Mucosa of rectum (tissue), 2 donors: ENCODE results near the gene WDR49.

Experiments used
- H3K27ac ChIP-seq, 2 donors: one replicate each; pipeline ENCODE4 v1.7.0; 2013; ENCODE audit warnings: inconsistent platforms in 2 of 2, low read depth in 2 of 2, low read length in 2 of 2
- H3K27me3 ChIP-seq, 2 donors: one replicate each; pipeline ENCODE4 v1.7.0; 2013; ENCODE audit warnings: low read length in 2 of 2; ENCODE audit not compliant: control insufficient read depth in 2 of 2, insufficient read depth in 2 of 2
- H3K36me3 ChIP-seq, 2 donors: one replicate each; pipeline ENCODE4 v1.7.0; 2013; ENCODE audit warnings: low read length in 2 of 2; ENCODE audit not compliant: control insufficient read depth in 2 of 2, insufficient read depth in 2 of 2
- H3K4me1 ChIP-seq, 2 donors: one replicate each; pipeline ENCODE4 v1.7.0; 2013; ENCODE audit warnings: low read length in 2 of 2, mild to moderate bottlenecking in 1 of 2; ENCODE audit not compliant: control insufficient read depth in 2 of 2, insufficient read depth in 2 of 2
- H3K4me3 ChIP-seq, 2 donors: one replicate each; pipeline ENCODE4 v1.7.0; 2013; ENCODE audit warnings: low read length in 2 of 2
- H3K9ac ChIP-seq, 2 donors: one replicate each; pipeline ENCODE4 v1.7.0; 2013; ENCODE audit warnings: low read length in 2 of 2, low read depth in 1 of 2, mild to moderate bottlenecking in 1 of 2
- H3K9me3 ChIP-seq, 2 donors: one replicate each; pipeline ENCODE4 v1.7.0; 2013; ENCODE audit warnings: low read length in 2 of 2; ENCODE audit not compliant: control insufficient read depth in 2 of 2
- donor health status: healthy.
- donor health status: Normal muscosa, but diverticular disease.

Gene WDR49

DNA sequence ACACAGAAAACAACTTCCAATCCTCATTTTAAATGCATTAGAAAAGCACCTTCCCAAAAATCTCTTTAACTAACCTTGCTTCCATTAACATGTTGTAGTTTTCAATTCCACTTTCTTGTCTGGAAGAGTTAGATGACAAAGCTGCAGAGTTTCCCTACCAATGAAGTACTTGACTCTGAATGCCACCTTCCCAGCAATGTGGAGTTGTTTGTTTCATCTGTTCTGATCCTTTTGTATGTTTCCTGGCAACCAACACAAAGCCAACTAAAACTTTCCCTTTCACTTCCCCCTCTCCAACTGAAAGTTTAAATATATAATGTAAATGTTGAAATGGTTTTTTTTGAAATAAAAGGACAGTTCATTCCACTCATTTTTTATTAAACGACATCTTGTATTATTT, at the start of gene WDR49:
Gene WDR49 (minus strand): TSS at position 183 of the 400 bp plus-strand sequence. CDS start 517 bp downstream, outside the sequence.
- H3K4me1 ChIP-seq: no peaks in the 10 kb centered on the region
- no peaks in the 10 kb centered on the region for H3K27me3 ChIP-seq
- H3K27ac ChIP-seq: no peak within 1 kb of the TSS
- H3K9me3 ChIP-seq: no peaks in the 10 kb centered on the region
- H3K36me3 ChIP-seq: no peaks in the 10 kb centered on the region
- H3K4me3 ChIP-seq: no peak within 1 kb of the TSS
- H3K9ac ChIP-seq: no peak within 1 kb of the TSS

DNA sequence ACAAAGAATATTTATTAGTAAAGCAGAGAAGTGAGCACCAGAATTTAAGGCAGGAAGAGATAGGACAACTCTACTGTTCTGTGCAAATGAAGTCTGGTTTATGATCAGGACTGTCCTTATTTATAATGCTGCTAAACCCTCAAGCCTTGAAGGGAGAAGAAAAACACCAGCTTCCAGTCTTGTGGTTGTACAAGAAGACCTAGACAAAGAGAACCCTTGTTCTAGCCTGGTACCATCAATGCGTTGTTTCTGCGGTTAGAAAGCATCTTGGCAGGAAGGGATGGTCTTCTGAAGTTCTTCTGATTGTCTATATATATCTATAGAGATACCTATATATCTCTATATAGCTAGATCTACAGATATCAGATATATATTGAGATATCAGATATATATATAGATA, 47.2 kb upstream of the WDR49 start:
- H3K27me3 ChIP-seq: no peaks in the 10 kb centered on the region
- peaks cover 2 to 25% of the 10 kb centered on the region in 2 donors for H3K36me3 ChIP-seq
- no peak overlapping the region for H3K9ac ChIP-seq
- no peaks in the 10 kb centered on the region for H3K9me3 ChIP-seq
- H3K4me3 ChIP-seq: no peak overlapping the region
- H3K27ac ChIP-seq: no peak overlapping the region
- no peaks in the 10 kb centered on the region for H3K4me1 ChIP-seq

DNA sequence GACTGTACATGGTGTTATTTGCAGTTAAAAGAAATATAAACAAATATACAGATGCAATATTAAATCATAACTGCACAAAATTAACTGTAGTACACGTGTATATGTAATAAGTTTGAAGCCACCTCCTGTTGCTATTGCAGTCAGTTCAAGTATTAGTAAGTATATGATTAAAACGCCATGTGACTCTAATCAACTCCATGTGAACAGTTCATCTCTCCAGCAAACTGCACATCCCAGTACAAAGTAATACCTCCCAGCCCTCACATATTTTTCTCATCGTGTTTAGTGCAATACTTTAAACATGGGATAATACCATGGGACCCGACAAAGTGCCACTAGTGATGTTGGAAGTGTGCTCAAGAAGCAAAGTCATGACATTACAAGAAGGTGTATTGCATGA, 46.3 kb upstream of the WDR49 start:
- no peak overlapping the region for H3K4me3 ChIP-seq
- no peak overlapping the region for H3K27ac ChIP-seq
- H3K9me3 ChIP-seq: no peaks in the 10 kb centered on the region
- no peak overlapping the region for H3K9ac ChIP-seq
- H3K4me1 ChIP-seq: no peaks in the 10 kb centered on the region
- no peaks in the 10 kb centered on the region for H3K27me3 ChIP-seq
- H3K36me3 ChIP-seq: peaks cover 7 to 26% of the 10 kb centered on the region in 2 donors

DNA sequence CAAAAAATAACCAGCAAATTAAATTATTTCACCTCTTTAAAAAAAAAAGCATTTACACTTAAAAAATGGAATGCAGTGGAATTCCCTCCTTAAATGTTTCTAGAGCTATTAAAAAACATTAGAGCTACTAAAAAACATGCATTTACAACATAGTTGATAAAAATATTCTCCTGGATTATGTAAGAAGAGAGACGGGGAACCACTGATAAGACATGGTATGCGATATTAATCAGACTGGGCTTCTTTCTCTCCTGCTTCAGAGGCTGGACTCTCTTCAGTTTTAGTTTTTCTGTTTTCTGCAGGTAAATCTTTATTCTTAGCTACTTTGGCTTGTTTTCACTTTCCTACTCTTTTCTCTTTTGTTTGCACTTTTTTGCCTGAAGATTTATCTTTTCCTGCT, 40.4 kb upstream of the WDR49 start:
- H3K27me3 ChIP-seq: no peaks in the 10 kb centered on the region
- H3K9me3 ChIP-seq: no peaks in the 10 kb centered on the region
- no peak overlapping the region for H3K9ac ChIP-seq
- no peaks in the 10 kb centered on the region for H3K4me1 ChIP-seq
- H3K36me3 ChIP-seq: peaks cover 17 to 36% of the 10 kb centered on the region in 2 donors
- no peak overlapping the region for H3K4me3 ChIP-seq
- no peak overlapping the region for H3K27ac ChIP-seq

DNA sequence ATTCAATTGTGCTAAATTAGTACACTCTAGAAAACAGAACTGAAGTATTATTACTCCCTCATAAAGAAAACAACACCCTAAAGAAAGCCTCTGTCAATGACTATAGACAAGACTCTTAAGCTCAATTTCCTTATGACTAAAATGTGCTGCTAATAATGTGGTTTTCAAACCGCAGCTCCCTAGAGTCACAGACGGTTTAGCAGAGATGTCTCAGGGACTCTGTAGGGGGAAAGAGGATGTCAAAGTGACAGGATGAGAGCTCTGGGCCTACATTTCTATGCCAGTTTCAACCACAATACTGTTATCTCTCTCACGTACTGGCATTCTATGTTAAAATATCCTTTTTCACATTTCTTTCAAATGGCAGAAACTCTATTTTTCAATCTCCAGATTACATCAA, 37.6 kb upstream of the WDR49 start:
- Histone ChIP-seq H3K36me3 (peaks cover 28 to 31% of the 10 kb centered on the region in 2 donors), H3K9ac (no peak overlapping the region), H3K4me3 (no peak overlapping the region), H3K27me3 (no peaks in the 10 kb centered on the region), H3K27ac (no peak overlapping the region), H3K9me3 (no peaks in the 10 kb centered on the region), H3K4me1 (no peaks in the 10 kb centered on the region)

DNA sequence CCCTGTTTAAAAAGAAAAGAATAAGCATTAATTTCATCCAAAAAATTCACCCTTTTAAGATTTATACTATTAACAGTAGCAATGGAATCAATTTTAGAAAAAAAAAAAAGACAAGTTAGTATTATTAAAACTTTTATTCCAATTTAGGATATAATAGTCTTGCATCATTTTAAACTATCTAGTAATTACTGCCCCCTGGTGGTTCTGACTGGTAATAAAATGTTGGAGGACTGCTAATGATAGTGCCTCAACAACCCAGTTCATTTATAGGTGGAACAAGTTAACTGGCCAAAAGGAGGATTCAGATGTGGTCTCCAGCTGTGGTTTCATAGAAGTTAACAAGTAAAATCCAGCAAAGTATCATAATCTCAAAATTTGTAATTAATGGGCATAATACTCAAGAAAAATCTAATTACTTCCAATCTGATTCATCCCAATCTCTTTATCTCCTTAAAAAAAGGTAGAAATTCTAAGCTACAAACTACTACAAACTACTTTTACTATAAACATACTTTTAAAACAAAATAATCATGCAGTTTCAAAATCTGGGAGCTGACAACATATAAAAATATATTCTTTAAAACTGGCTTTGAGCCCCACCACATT, 30.7 kb upstream of the WDR49 start:
- Histone ChIP-seq H3K36me3 (peaks cover 16 to 28% of the 10 kb centered on the region in 2 donors), H3K9me3 (no peaks in the 10 kb centered on the region), H3K4me3 (no peak overlapping the region), H3K4me1 (no peaks in the 10 kb centered on the region), H3K27me3 (no peaks in the 10 kb centered on the region), H3K9ac (no peak overlapping the region), H3K27ac (no peak overlapping the region)

DNA sequence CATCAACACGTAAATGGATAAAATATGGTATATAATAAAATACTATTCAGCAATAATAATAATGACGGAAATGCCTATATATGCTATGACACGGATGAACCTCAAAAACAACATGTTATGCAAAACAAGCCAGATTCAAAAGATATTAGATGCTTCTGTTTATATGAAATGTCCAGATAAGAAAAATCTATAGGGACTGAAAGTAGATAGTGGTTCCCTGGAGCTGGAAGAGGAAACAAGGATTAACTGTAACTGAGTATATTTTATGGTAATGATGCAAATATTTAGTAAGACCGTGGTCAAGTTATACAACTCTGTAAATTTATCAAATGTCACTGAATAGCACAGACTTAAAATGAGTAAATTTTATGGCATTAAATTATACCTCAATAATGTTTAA, 25.8 kb upstream of the WDR49 start:
- Histone ChIP-seq H3K9ac (no peak overlapping the region), H3K9me3 (peaks cover 0 to 7% of the 10 kb centered on the region in 2 donors), H3K36me3 (peaks cover 25 to 31% of the 10 kb centered on the region in 2 donors), H3K27me3 (no peaks in the 10 kb centered on the region), H3K4me3 (no peak overlapping the region), H3K27ac (no peak overlapping the region), H3K4me1 (no peaks in the 10 kb centered on the region)

DNA sequence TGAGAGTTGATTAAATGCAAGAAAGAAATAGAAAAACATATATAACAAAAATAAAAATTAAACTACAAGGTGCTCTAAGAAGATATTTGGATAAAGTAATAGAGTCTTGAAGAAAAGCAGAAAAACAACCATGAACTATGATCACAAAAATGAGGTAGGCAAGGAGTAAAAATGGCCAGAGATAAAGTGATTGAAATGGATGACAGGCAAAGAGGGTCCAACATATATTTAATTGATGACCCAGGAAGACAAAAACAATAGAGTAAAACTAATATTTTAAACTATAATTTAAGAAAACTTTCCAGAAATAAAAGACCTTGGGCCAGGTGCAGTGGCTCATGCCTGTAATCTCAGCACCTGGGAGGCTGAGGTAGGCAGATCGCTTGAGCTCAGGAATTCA, 22.1 kb upstream of the WDR49 start:
- no peak overlapping the region for H3K9ac ChIP-seq
- H3K36me3 ChIP-seq: peaks cover 25 to 28% of the 10 kb centered on the region in 2 donors
- H3K4me3 ChIP-seq: no peak overlapping the region
- H3K9me3 ChIP-seq: peaks cover 0 to 7% of the 10 kb centered on the region in 2 donors
- H3K27me3 ChIP-seq: no peaks in the 10 kb centered on the region
- no peaks in the 10 kb centered on the region for H3K4me1 ChIP-seq
- no peak overlapping the region for H3K27ac ChIP-seq

DNA sequence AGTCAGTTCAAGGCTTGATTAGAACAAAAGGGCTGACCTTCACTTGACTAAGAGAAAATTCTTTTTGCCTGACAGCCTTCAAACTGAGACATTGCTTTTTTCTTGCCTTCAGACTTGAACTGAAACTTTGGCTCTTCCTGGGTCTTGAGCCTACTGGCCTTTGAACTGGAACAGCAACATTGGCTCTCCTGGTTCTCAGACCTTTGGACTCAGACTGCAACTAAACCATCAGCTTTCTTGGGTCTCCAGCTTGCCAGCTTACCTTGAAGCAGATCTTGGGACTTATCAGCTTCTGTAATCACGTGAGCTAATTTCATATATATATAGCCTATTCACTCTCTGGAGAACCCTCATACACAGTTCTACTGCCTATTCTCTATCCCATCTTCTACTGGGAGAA, 19.5 kb upstream of the WDR49 start:
- Histone ChIP-seq H3K4me3 (no peak overlapping the region), H3K36me3 (peaks cover 21 to 24% of the 10 kb centered on the region in 2 donors), H3K4me1 (no peaks in the 10 kb centered on the region), H3K27ac (no peak overlapping the region), H3K9me3 (peaks cover 0 to 7% of the 10 kb centered on the region in 2 donors), H3K27me3 (no peaks in the 10 kb centered on the region), H3K9ac (no peak overlapping the region)

DNA sequence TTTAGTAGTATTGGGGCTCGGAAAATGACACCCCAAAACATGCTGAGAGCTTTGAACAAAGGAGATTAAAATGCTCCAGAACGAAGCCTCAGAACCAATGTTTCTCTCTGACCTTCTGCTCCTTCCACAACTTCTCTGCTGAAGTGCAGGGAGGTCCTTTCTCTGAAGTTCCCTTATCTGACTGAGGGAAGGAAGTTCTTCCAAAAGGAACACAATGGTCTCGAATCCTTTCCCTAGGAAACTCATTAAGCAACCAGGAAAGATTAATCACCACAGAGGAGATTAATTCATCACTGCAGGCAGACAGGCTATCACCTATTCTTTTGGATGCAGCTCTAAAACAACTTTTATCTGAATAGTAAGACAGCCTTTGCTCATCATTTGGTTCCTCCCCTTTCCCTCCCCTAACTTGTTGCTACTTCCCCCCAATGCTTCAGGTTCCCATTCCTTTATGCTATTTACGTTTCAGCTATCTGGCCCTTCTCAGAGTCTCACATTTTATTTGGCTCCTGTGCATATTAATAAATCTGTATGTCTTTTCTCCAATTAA, 18.2 kb upstream of the WDR49 start:
- no peaks in the 10 kb centered on the region for H3K27me3 ChIP-seq
- H3K36me3 ChIP-seq: peaks cover 21 to 24% of the 10 kb centered on the region in 2 donors
- no peaks in the 10 kb centered on the region for H3K4me1 ChIP-seq
- H3K9me3 ChIP-seq: peaks cover 0 to 7% of the 10 kb centered on the region in 2 donors
- no peak overlapping the region for H3K4me3 ChIP-seq
- H3K27ac ChIP-seq: no peak overlapping the region
- H3K9ac ChIP-seq: no peak overlapping the region
